Fibroblast of villous mesenchyme (primary cell): Measurements from ENCODE around the gene EYS. TPM values are rescaled to one million over a fixed set of nuclear protein-coding genes. Genes with fewer than 3 reads are reported as not detected.

Experiments
- DNase-seq: peaks from one replicate; pipeline ENCODE4 v3.0.0-alpha.2; 2010; ENCODE audit warnings: low read depth
- H3K4me3 ChIP-seq: 2 replicates; pipeline ENCODE4 v1.5.1; 2011; ENCODE audit warnings: low read depth, mild to moderate bottlenecking, low read length
- CTCF ChIP-seq: IDR thresholded peaks from 2 replicates; pipeline ENCODE4 v1.5.1; 2012; ENCODE audit warnings: low read depth, mild to moderate bottlenecking, low read length; ENCODE audit not compliant: insufficient read depth
- total RNA-seq: library from RNA; depleted of rRNA; stranded (reverse); fragments of >200 nt; gene quantifications from 2 replicates; pipeline ENCODE4 v1.2.3, GENCODE V29; 2012

EYS gene
- total RNA-seq, 1 donor, result under 0.01 TPM

- no peak overlapping the region for H3K4me3 ChIP-seq
- TF ChIP-seq CTCF, result no peak
- no peak for DNase-seq
Observed at GRCh38 chr6:64437996-64438395, 1269.0 kb downstream of the EYS start.

- DNase-seq, result no peak
- no peak overlapping the region for H3K4me3 ChIP-seq
- TF ChIP-seq CTCF, result no peak
Observed at GRCh38 chr6:64429926-64430325, 1277.1 kb downstream of the EYS start.

GRCh38 chr6:64428186-64428585 is 1278.8 kb downstream of the EYS start:
- H3K4me3 ChIP-seq, result no peak overlapping the region
- TF ChIP-seq CTCF, result no peak

GRCh38 chr6:64415926-64416325 is 1291.1 kb downstream of the EYS start:
- no peak for DNase-seq
- H3K4me3 ChIP-seq, result no peak overlapping the region
- TF ChIP-seq CTCF, result no peak

More at GRCh38 chr6:64428186-64428585, 1278.8 kb downstream of the EYS start:
- peak; percentile 0 for DNase-seq

- no peak for DNase-seq
- no peak for TF ChIP-seq CTCF
- no peak overlapping the region for H3K4me3 ChIP-seq
Observed at GRCh38 chr6:64411226-64411625, 1295.8 kb downstream of the EYS start.

- no peak for DNase-seq
Observed at GRCh38 chr6:64409948-64410347, 1297.1 kb downstream of the EYS start.

More at GRCh38 chr6:64409948-64410347, 1297.1 kb downstream of the EYS start:
- no peak overlapping the region for H3K4me3 ChIP-seq
- no peak for TF ChIP-seq CTCF
